ENCODE measurements around the gene UBAC2.

The UBAC2 gene

GRCh38 chr13:99272481-99272880 lies 71.8 kb downstream of the UBAC2 start:
- DNase-seq, result no peak

DNA sequence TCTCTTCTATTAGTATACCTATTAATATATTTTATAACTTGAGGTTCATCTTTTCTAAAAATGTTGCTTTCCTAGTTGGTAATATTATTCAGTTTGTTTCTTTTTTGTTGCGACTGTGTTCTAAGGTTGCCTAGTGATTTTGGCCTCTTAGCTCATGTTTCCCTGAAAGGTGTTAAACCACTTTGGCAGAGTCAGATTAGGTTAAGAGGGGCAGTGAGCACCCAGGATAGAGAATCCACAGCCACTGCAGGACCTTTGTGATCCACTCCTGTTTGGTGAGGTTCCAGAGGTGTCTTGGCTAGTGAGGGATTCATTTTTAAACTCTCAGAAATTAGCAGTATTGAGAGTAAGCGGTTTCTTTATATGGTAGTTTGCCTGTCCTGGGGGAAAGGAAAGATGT lies 72.5 kb downstream of the UBAC2 start:
- DNase-seq, result peak; percentile 51

GRCh38 chr13:99275093-99275469 lies 74.4 kb downstream of the UBAC2 start:
- DNase-seq, result peak; percentile 51

DNA sequence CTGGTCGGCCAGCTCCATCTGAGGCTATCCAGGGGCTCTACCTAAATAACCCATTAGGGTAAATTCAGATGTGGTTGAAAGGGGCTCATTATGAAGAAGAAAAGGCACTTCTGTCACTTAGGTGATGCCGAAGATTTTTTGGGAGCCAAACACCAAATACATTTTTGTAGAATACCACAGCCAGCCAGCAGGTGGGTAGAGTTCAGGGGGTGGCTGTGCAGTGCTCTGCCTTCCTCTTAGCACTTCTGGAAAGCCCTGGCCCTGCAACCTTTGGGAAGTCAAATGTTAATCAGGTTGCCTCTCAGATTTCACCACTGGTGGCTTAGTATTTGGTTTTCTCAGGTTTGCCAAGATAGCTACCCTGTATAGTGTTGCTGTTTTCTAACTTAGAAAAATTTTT lies 76.1 kb downstream of the UBAC2 start:
- no peak for DNase-seq

GRCh38 chr13:99277629-99278028 lies 77.0 kb downstream of the UBAC2 start:
- DNase-seq, result no peak

- no peak for DNase-seq
Observed at GRCh38 chr13:99278200-99278599, 77.5 kb downstream of the UBAC2 start.

DNA sequence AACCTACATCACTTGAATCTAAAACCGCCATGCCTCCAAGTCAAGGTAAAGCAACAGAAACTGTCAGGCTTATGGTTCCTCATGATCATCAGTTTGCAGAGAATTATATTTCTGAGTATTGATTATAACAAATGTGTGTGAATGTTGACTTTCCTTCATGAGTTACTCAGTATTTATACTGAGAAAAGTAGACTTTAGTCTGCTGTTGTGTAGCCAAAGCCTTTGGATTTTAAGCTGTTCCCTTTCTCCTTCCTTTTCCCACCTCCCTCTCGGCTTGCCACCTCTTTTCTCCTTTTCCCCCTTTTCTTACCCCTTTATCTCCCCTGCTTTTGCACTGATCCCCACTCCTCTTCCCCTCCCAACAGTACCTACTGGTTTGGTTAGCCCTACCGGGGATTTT lies 78.2 kb downstream of the UBAC2 start:
- DNase-seq, result no peak

DNA sequence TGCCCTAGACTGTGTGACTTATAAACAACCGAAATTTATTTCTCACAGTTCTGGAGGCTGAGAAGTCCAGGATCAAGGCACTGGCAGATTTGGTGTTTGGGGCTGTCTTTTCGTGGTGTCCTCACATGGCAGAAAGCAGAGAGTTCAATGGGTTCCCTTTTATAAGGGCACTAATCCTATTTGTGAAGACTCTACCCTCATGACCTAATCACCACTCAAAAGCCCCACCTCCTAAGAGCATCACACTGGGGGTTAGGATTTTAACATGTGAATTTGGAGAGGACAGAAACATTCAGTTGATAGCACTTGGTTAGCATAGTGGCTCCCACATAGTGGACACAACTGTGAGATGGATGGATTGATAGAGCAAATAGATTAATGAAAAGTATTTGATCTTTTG lies 79.0 kb downstream of the UBAC2 start:
- DNase-seq, result no peak

- no peak for DNase-seq
Observed at GRCh38 chr13:99280166-99280565, 79.5 kb downstream of the UBAC2 start.

DNA sequence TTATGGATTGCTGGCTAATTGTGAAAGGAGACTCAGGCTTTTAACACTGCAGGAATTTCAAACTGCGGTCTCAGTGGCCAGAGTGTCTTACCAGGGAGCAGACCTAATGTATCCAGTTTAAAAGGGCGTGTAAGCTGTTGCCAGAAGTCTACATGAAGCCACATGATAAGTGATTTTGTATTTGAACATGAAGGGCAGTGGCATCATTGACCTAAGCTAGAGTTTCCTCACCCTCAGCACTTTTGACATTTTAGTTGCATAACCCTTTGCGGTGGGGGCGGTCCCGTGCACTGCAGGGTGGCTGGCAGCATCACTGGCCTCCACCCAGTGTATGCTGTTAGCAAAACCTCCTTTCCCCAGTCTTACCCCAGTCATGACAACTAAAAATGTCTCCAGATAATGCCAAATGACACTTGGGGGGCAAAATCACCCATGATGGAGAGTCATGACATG lies 81.2 kb downstream of the UBAC2 start:
- DNase-seq, result peak; percentile 72

DNA sequence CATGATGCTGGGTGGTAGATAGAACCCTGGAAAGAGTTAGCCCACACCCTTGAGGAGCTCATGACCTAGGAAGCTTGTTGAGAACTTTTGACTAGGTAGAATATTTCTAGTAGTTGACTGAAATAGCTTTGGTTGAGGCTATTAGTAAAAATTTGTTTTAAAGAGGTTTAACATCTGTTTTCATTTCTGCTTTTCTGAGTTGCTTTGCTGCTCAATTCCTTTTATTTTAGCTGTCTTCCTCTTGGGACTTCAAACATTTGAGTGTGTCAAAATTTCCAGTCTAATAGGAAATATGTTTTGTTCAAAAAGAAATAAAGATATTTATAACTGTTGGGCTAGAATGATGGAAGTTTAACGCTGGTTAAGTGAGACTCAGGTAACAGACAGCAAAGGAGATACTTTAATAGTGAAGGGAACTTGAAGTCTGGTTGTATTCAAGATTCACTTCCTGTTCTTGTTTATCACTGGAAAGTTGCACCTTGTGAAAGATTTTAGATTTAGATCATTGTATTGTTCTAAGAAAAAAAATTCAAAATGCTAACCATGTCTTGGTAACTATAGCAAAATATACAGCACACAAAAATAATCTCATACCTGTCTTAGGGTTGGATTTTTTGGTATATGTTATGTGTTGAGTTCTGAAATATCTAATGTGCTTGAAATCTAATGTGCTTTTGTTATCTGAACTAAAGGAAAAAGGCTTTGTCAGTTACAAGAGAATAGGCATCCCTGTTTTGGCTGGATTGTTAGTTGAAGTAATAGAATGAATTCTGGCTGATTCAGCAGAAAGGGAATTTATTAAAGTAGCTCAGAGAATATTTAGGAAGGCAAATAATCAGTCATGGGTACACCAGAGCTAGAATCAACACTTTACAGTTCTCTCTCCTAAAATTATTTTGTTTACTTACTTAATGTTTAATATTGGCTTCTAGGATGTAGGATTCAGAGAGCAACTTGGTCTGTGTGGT lies 81.9 kb downstream of the UBAC2 start:
- DNase-seq, result peak; percentile 65

DNA sequence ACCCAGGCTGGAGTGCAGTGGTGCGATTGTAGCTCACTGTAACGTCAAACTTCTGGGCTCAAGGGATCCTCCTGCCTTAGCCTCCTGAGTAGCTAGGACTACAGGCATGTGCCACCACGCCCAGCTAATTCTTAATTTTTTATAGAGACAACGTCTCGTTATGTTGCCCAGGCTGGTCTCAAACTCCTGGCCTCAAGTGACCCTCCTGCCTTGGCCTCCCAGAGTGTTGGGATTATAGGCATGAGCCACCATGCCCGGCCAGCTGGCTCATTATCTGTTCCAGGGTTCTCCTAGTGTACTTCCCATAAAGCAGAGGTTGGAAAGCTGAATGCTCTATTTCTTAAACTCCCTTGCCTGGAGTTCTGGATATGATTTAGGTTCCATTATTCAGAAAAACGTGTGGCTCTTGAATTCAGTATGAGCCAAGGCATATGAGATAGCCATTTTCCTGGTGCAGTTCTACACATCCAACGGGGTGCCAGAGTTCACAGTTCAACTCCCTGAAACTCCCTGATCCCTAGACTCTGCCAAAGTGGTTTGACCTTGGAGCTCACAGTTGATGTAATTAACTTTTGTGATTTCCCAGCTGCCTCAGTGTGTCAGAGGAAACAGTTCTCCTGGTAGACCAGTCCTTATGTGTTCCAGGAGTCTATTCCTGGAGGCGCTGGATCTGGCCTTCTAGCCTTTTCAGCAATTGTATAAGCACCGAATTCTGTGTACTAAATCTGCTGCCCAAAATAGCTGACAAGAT lies 85.0 kb downstream of the UBAC2 start:
- no peak for DNase-seq

GRCh38 chr13:99287551-99287950 lies 86.9 kb downstream of the UBAC2 start:
- no peak for DNase-seq

GRCh38 chr13:99288089-99288488 lies 87.4 kb downstream of the UBAC2 start:
- no peak for DNase-seq

DNA sequence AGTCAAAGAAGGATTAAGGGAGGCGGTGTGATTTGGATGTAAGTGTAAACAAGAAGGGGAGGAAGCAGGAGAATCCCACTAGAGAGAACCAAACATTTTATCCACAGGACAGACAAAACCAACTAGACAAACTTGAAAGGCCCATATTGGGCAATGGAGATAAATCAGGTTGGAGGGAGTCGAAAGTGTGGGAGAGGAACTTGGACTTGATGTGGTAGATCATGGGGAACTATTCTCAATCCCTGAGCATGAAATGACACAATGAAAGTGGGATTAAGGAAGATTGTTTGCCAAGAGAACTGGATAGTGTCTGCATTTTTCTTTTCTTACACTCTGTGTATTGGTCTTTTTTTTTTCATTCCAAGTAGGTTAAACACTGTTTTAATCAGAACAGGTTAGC lies 88.6 kb downstream of the UBAC2 start:
- no peak for DNase-seq

DNA sequence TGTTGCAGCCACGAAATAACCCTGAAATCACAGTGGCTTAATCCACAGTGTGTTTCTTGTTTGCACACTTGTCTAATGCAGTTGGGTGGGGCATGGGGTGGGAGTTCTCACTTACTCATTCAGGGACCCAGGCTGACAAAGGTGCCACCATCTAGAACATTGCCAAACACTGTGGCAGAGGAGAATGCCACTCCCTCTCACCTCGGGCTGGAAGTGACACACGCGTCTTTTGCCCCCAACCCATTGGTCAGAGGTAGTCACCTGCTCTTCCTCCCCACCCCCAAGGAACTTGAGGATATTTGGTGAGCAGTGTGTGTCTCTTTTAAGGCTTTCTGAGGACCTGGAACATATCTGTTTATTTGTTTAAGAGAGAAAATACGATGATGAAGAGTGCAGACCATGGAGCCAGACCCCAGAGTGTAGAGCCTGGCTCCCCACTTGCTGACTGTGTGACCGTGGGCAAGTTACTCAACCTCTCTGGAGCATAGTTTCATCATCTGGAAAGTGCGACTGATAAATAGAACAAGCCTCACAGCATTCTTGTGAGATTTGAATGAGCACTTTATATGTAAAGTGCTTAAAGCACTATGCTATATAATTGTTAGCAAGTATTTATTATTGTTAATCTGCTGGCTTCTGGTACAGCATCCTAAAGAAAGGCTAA lies 89.2 kb downstream of the UBAC2 start:
- peak; percentile 43 for DNase-seq

- DNase-seq, result peak; percentile 54
Observed at GRCh38 chr13:99290894-99291293, 90.2 kb downstream of the UBAC2 start.

DNA sequence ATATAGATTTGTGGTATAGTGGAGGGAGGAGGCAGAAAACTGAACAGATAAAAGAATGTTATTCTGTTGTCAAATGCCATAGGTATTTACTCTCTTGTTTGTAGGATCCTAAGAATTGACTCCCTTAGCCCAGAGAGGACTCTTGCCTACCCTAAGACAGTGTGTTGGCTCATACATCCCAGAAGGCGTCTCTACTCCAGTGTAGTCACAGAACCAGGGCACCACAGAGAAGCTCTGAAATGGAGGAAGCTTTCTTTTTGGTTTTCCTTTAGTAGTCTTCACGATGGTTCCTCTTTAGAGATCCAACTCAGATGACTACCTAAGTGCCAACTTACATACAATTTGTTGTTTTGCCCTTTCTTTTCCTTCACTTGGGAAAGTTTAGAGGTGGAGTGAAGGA lies 92.5 kb downstream of the UBAC2 start:
- no peak for DNase-seq

GRCh38 chr13:99294198-99294597 lies 93.5 kb downstream of the UBAC2 start:
- no peak for DNase-seq

GRCh38 chr13:99294958-99295357 lies 94.3 kb downstream of the UBAC2 start:
- DNase-seq, result no peak

GRCh38 chr13:99295488-99296252 lies 95.0 kb downstream of the UBAC2 start:
- no peak for DNase-seq

GRCh38 chr13:99296398-99296797 lies 95.7 kb downstream of the UBAC2 start:
- DNase-seq, result peak; percentile 62

DNA sequence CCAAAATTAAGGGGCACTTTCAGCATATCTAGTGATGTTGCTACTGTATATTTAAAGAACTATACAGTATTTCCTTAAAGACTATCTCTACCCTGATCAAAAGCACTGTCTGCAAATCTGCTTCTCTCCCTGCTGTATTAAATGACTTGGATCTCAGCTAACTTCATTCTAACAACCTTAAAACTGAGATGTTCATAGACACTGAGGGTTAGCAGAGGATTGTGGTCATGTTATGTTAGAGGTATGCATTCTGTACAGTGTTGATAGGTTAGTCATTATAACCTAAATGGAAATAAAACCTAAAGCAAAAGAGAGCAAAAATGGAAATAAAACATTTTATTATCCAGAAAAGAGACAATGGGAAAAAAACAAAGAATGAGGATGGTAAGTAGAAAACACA lies 96.7 kb downstream of the UBAC2 start:
- DNase-seq, result no peak

Data from central memory CD4-positive, alpha-beta T cell (primary cell).